Kidney (tissue), 14 donors: ENCODE measurements around the gene ARL5B. TPM values are rescaled to one million over a fixed set of nuclear protein-coding genes. Genes with fewer than 3 reads are reported as not detected.

Experiments
- DNase-seq, 5 donors: peaks; one replicate each; pipeline ENCODE4 v3.0.0-alpha.2; 2013 to 2020
- FAIRE-seq: peaks from 2 replicates; lab custom pipeline; 2012; peaks lifted over from hg19 to GRCh38; lab: Jason Lieb, UNC
- H3K27ac ChIP-seq, 2 donors: one replicate each; pipeline ENCODE4 v1.7.0; 2013; ENCODE audit warnings: low read depth in 2 of 2, low read length in 2 of 2, inconsistent platforms in 1 of 2
- H3K27me3 ChIP-seq: one replicate; pipeline ENCODE4 v1.7.1; 2013; ENCODE audit warnings: low read length, inconsistent platforms; ENCODE audit not compliant: control insufficient read depth, insufficient read depth
- H3K36me3 ChIP-seq, 3 donors: one replicate each; pipeline versions ENCODE4 v1.7.0 to v1.7.1; 2013; ENCODE audit warnings: low read length in 3 of 3, control low read depth in 1 of 3, inconsistent platforms in 1 of 3; ENCODE audit not compliant: insufficient read depth in 3 of 3, control insufficient read depth in 2 of 3
- H3K4me1 ChIP-seq, 3 donors: one replicate each; pipeline versions ENCODE4 v1.7.0 to v1.7.1; 2013; ENCODE audit warnings: low read length in 3 of 3, inconsistent platforms in 1 of 3, low read depth in 1 of 3; ENCODE audit not compliant: control insufficient read depth in 2 of 3, insufficient read depth in 2 of 3
- H3K4me3 ChIP-seq, 3 donors: one replicate each; pipeline versions ENCODE4 v1.7.0 to v1.8.1; 2013; ENCODE audit warnings: low read length in 3 of 3, control low read depth in 1 of 3, inconsistent platforms in 1 of 3
- H3K9ac ChIP-seq, 3 donors: one replicate each; pipeline versions ENCODE4 v1.7.0 to v1.7.1; 2013; ENCODE audit warnings: low read length in 3 of 3, control low read depth in 1 of 3, inconsistent platforms in 1 of 3
- H3K9me3 ChIP-seq, 3 donors: one replicate each; pipeline versions ENCODE4 v1.7.0 to v1.7.1; 2013; ENCODE audit warnings: low read length in 3 of 3, control low read depth in 1 of 3, inconsistent platforms in 1 of 3; ENCODE audit not compliant: control insufficient read depth in 2 of 3, insufficient read depth in 1 of 3
- intact Hi-C: fragments of 100-400 bp; cut with DNase I; formaldehyde crosslinking; loops from one replicate; pipeline ENCODE4 v1.11.1; 2022
- polyA plus RNA-seq: library from polyadenylated mRNA; stranded (reverse); fragments of 350-450 nt; fragmentation: Illumina TruSeq; extraction: RNeasy Lipid Tissue Mini Kit (QIAGEN cat#74804); gene quantifications from one replicate; pipeline ENCODE4 v1.2.3, GENCODE V29; 2014; ENCODE audit warnings: low read depth, low replicate concordance; ENCODE audit not compliant: insufficient read depth
- total RNA-seq: library from RNA; stranded (reverse); fragmentation: NEBNext Ultra II Directional; extraction: Animal tissue kit (Norgen Biotek cat#: 25700); gene quantifications from one replicate; pipeline ENCODE4 v1.2.1, GENCODE V29; 2021
- TF ChIP-seq, protein P1 (sequence below): IDR thresholded peaks from 3 replicates; pipeline ENCODE4 v1.5.1; 2012; ENCODE audit warnings: mild to moderate bottlenecking, moderate library complexity, borderline replicate concordance; ENCODE audit not compliant: insufficient read depth; ENCODE audit errors: extremely low read depth
- donor health status: control.
- donor health status: control.
- donor health status: control.
- donor health status: control.
- donor health status: control.
- donor health status: DM: yes; HTN: yes; CAD: no.
- donor health status: Normal renal cell carcinoma (clear cell type).

ARL5B gene
- total and polyA plus RNA-seq, 2 donors from 2014 or later = 3.0 to 9.7 TPM

DNA sequence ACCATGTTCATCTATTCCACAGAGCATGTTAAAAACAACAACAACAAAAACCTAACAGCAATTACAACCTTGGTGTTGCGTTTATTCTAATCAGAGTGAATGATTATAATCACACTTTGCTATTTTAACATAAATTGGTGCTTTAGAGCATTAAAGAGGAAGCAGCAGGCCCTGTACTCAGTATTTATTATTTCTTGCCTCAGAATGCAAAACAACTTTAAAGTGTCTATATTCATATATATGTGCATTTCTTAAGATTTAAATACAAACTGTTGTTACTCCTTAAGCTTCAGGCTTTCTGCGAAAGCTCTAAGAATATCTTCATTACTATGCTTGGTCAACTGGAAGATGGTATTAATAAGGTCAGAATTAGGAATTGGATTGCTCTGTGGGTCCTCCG lies 21.5 kb downstream of the ARL5B start:
- Histone ChIP-seq H3K9ac (no peak overlapping the region), H3K4me1 (no peaks in the 10 kb centered on the region), H3K27me3 (no peaks in the 10 kb centered on the region), H3K27ac (no peak overlapping the region), H3K9me3 (no peaks in the 10 kb centered on the region), H3K4me3 (no peak overlapping the region), H3K36me3 (peaks cover 0 to 8% (median 3%) of the 10 kb centered on the region in 3 donors)
- intact Hi-C loops = no loop called here
- DNase-seq (no peak), FAIRE-seq (no peak)
- TF ChIP-seq, protein P1, sequence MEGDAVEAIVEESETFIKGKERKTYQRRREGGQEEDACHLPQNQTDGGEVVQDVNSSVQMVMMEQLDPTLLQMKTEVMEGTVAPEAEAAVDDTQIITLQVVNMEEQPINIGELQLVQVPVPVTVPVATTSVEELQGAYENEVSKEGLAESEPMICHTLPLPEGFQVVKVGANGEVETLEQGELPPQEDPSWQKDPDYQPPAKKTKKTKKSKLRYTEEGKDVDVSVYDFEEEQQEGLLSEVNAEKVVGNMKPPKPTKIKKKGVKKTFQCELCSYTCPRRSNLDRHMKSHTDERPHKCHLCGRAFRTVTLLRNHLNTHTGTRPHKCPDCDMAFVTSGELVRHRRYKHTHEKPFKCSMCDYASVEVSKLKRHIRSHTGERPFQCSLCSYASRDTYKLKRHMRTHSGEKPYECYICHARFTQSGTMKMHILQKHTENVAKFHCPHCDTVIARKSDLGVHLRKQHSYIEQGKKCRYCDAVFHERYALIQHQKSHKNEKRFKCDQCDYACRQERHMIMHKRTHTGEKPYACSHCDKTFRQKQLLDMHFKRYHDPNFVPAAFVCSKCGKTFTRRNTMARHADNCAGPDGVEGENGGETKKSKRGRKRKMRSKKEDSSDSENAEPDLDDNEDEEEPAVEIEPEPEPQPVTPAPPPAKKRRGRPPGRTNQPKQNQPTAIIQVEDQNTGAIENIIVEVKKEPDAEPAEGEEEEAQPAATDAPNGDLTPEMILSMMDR = no peak

DNA sequence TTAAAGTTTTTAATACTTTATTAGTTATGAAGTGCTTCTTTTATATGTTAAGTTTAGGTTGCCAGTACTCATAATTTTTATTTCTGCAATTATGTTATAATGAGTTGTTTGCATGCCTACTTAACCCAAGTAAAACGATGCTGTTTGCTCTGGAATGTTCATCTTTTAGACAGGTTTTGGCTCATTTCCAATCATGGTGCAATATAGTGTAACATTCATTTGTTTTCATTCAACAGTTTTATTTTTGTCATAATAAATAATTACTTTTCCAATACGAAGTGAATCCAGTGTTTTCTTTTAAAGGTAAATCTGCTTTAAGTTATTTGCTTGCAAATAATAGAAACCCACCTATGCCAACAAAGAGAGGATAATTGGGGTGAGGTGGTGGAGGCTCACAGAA lies 22.1 kb downstream of the ARL5B start:
- no peak overlapping the region for H3K4me3 ChIP-seq
- no peaks in the 10 kb centered on the region for H3K27me3 ChIP-seq
- peaks cover 0 to 3% (median 3%) of the 10 kb centered on the region in 3 donors for H3K36me3 ChIP-seq
- TF ChIP-seq, protein P1 = no peak
- no peak overlapping the region for H3K9ac ChIP-seq
- no peaks in the 10 kb centered on the region for H3K9me3 ChIP-seq
- no peak overlapping the region for H3K27ac ChIP-seq
- intact Hi-C loops = no loop called here
- no peaks in the 10 kb centered on the region for H3K4me1 ChIP-seq
- DNase-seq (no peak), FAIRE-seq (no peak)

DNA sequence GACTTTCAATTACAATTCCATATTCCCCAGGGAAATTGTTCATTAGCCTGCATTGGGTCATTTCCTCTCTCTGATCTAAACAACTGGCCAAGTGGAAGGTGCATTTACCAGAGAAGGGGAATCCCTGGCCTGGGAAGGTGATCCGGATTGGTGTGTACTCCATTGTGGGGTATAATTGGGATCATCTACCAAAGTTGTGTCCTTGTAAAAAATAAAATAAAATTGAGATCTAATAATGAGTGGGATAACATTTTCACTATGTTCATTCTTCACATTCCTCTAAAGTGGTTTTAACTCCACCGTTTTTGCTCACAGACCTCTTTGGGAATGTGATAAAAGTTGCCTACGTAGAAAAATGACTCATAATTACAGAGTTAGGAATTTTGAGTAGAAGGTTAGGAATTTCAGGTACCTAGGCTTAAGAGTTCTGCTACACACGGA lies 22.8 kb downstream of the ARL5B start:
- intact Hi-C loops = no loop called here
- H3K4me3 ChIP-seq = no peak overlapping the region
- H3K9ac ChIP-seq = no peak overlapping the region
- H3K27ac ChIP-seq = no peak overlapping the region
- FAIRE-seq (no peak), DNase-seq (no peak)
- H3K36me3 ChIP-seq = peaks cover 0 to 3% (median 0%) of the 10 kb centered on the region in 3 donors
- H3K9me3 ChIP-seq = no peaks in the 10 kb centered on the region
- TF ChIP-seq, protein P1 = no peak
- H3K4me1 ChIP-seq = no peaks in the 10 kb centered on the region
- no peaks in the 10 kb centered on the region for H3K27me3 ChIP-seq

DNA sequence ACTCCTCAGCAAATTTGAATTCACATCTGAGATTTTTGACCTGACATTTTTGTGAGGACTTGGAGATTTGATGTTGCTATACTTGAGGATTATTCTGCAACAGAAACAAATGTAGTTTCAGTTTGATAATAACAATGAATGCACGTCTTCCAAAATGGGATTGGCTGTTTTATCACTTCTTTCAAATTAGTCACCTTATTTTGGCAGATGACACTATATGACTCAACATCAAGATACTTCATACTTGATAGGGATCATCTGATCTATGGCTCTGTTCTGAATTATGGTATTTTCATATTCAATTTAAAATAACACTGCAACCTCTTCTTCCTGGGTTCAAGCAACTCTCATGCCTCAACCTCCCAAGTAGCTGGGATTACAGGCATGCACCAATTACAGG lies 24.2 kb downstream of the ARL5B start:
- Histone ChIP-seq H3K9me3 (no peaks in the 10 kb centered on the region), H3K36me3 (peaks cover 0 to 3% (median 0%) of the 10 kb centered on the region in 3 donors), H3K4me3 (no peak overlapping the region), H3K27ac (no peak overlapping the region), H3K9ac (no peak overlapping the region), H3K4me1 (no peaks in the 10 kb centered on the region), H3K27me3 (no peaks in the 10 kb centered on the region)
- no peak for FAIRE-seq
- intact Hi-C loops = no loop called here
- DNase-seq = no peak
- TF ChIP-seq, protein P1 = no peak
